GM10847 (cell line): Measurements from ENCODE around the gene LRRC8D.

Source experiments
- POLR2A ChIP-seq: IDR thresholded peaks from 2 replicates; pipeline ENCODE4 v1.6.1; 2011; ENCODE audit not compliant: insufficient read length; ENCODE audit errors: extremely low read depth

The LRRC8D gene

DNA sequence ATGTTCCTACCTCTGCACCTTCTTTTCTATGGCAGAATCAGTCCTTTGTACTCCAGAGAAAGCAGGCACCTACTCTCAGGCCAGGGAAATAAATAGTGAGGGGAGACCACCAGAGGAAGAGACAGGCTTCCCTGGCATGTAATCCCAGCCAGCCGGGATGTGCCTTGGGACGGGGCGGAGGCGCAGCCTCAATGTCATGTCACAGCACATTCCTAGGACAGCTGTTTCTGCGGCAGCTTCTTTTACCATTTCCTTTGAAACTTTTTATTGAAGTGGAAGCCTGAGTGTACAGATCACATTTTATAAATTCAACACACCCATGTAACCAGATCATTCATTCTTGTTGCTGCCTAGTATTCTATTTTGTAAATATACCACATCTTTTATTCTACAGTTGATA lies 106.2 kb downstream of the LRRC8D start:
- TF ChIP-seq POLR2A = no peak

DNA sequence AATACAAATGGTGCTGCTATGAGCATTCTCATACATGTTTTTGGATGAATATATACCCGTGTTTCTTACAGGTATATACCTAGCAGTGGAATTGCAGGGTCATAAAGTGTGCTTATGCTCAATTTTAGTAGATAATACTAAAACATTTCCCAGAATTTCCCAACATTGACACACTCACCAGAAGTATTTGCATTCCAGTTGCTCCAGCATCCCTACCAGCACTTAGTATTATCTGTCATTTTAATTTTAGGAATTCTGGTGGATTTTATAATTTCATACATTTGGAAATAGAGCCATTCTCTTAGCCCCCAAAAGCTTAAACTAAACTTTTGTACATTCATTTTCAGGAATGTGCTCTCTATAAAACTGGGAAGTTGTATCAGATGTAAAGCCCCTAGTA lies 106.6 kb downstream of the LRRC8D start:
- TF ChIP-seq POLR2A = no peak

- TF ChIP-seq POLR2A = no peak
Observed at GRCh38 chr1:89928506-89928905, 107.7 kb downstream of the LRRC8D start.

DNA sequence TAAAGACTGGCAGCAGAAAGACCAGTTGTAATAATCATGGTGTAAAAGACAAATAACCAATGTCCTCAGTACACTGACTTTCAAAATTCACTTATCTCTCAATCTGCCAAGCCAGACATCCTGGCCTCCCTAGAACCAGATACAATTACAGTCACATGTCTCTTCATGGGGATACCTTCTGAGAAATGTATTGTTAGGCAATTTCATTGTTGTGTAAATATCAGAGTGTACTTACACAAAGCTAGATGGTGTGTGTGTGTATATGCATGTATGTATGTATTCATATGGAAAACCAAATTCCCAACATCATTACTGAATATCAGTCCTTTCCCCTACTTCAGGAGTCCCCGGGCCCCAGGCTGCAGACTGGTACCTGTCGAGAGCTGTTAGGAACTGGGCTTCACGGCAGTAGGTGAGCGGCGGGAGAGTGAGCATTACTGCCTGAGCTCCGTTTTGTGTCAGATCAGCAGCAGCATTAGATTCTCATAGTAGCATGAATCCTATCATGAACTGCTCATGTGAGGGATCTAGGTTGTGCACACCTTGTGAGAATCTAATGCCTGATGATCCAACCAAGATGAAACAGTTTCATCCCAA lies 108.7 kb downstream of the LRRC8D start:
- TF ChIP-seq POLR2A = no peak

DNA sequence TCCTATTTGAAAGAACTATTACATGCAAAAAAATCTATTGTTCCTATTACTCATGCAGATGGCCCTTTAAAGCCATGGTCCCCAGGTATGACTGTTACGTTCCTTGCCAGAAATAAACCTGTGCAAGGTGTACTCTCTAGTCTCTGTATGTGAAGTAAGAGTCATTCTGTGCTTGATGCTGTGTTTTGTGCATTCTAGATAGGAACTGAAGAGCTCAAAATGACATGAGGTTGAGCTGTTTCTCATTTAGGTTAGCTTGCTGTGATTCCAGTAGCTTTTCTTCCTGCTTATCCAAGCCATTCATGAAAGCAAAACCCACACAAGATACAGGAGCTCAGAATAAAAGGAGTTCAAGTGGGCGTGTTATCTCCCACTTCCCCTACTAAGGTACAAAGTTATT lies 109.7 kb downstream of the LRRC8D start:
- no peak for TF ChIP-seq POLR2A

DNA sequence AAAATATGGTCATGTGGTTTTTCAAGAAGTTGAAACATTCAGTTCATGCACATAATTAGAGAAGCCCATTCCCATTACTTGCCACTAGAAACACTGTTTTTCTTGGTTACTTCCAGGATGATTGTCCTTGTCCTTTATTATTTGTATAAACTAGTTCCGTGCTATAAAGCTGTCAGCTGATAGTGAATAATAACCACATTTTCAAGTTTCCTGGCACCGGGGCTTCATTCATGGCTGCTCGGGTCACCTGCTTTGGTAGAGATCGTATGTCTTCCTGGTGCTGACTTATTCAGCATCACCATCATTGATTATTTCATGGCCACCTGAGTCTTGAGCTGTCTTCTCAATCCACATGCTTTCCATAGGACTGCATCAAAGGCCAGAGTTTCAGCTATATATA lies 111.1 kb downstream of the LRRC8D start:
- no peak for TF ChIP-seq POLR2A

DNA sequence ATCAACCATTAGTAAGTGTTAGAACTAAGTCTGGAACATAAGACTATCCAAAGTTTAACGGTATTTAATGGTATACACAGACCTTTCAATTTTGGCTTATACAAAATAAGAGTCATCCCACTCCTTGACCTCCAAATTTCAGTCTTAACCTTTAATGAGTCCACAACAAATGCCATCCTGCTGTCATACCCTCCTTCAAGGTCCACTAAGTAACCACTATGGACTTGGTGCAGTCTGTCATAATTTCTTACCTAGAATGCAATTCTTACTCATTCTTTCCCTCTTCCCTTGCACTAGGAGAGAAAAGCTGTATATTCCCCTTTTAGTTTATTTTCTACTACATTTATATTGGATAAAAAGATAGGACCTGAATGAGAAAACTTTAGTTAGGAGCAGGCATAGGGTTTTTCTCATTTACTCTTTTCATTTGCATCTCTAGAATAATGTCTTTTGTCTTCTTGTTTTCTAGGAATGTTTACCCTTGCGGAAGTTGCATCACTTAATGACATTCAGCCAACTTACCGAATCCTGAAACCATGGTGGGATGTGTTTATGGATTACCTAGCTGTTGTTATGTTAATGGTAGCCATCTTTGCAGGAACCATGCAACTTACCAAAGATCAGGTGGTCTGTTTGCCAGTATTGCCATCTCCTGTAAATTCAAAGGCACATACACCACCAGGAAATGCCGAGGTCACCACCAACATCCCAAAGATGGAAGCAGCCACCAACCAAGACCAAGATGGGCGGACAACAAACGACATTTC lies 111.9 kb downstream of the LRRC8D start:
- TF ChIP-seq POLR2A = no peak

DNA sequence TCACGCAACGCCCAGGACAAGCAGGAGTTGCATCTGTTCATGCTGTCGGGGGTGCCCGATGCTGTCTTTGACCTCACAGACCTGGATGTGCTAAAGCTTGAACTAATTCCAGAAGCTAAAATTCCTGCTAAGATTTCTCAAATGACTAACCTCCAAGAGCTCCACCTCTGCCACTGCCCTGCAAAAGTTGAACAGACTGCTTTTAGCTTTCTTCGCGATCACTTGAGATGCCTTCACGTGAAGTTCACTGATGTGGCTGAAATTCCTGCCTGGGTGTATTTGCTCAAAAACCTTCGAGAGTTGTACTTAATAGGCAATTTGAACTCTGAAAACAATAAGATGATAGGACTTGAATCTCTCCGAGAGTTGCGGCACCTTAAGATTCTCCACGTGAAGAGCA lies 113.6 kb downstream of the LRRC8D start:
- TF ChIP-seq POLR2A = no peak

DNA sequence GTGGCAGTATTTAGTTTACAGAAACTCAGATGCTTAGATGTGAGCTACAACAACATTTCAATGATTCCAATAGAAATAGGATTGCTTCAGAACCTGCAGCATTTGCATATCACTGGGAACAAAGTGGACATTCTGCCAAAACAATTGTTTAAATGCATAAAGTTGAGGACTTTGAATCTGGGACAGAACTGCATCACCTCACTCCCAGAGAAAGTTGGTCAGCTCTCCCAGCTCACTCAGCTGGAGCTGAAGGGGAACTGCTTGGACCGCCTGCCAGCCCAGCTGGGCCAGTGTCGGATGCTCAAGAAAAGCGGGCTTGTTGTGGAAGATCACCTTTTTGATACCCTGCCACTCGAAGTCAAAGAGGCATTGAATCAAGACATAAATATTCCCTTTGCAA lies 114.4 kb downstream of the LRRC8D start:
- TF ChIP-seq POLR2A = no peak

- no peak for TF ChIP-seq POLR2A
Observed at GRCh38 chr1:89936694-89937093, 115.9 kb downstream of the LRRC8D start.

- no peak for TF ChIP-seq POLR2A
Observed at GRCh38 chr1:89938171-89939055, 117.6 kb downstream of the LRRC8D start.

DNA sequence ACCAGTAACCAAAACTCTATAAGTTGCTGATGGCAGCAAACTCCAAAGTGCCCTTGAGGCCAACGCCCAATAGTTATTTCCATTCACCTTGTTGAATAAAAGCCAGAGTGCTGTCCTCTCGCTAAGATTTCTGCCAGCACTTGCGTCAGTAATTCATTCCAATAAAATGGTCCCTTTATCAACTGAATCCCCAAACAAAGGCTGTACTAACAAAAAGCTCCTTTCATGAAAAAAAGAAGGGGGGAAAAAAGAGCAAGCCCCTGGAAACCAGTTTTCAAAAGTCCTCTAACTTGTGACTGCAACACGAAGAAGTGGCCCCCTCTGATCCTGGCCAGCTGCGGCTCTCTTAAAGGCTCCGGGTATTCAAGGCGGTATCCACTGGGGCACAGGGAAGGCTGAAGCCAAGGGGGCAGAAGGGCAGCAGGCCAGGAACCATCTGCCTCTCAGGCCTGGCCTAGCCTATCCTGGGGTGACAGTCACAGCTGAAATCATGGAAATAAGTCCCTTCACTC lies 118.3 kb downstream of the LRRC8D start:
- TF ChIP-seq POLR2A = no peak

- no peak for TF ChIP-seq POLR2A
Observed at GRCh38 chr1:89939693-89940438, 119.0 kb downstream of the LRRC8D start.

- TF ChIP-seq POLR2A = no peak
Observed at GRCh38 chr1:89941110-89941766, 120.4 kb downstream of the LRRC8D start.
